Measurements from ENCODE around the gene ARHGEF38.
A peak's percentile ranks its signal among the peaks of the same experiment; 100 is the strongest.

ARHGEF38 gene

GRCh38 chr4:105588252-105588651, 35.8 kb downstream of the ARHGEF38 start:
- no peaks in the 10 kb centered on the region for H3K36me3 ChIP-seq (ENCODE audit: insufficient read depth, low read length)
- TF ChIP-seq CTCF (conservative IDR thresholded peaks at IDR 0.05; ENCODE audit: low read length), result no peak
- TF ChIP-seq EZH2phosphoT487 (IDR thresholded peaks at IDR 0.05; ENCODE audit: borderline replicate concordance), result no peak; the same call in 1 of the 2 replicates
- no peaks in the 10 kb centered on the region for H3K9me3 ChIP-seq (ENCODE audit: insufficient read depth, low read depth, low read length)
- H3K9ac ChIP-seq (ENCODE audit: low read depth, low read length, poor library complexity, severe bottlenecking), result no peak overlapping the region
- H3K9me2 ChIP-seq (replicated peaks; ENCODE audit: low read depth, low read length), result no peaks in the 10 kb centered on the region
- no peaks in the 10 kb centered on the region for H3K79me2 ChIP-seq (ENCODE audit: insufficient read depth, low read length)
- peaks cover 11% of the 10 kb centered on the region for H3K4me1 ChIP-seq (ENCODE audit: insufficient read depth, low read length, poor library complexity, severe bottlenecking)
- H3K27me3 ChIP-seq (ENCODE audit: insufficient read depth, low read length, poor library complexity, severe bottlenecking), result peaks cover 69% of the 10 kb centered on the region
- H3F3A ChIP-seq (ENCODE audit: low read depth), result no peaks in the 10 kb centered on the region
- no peak overlapping the region for H3K4me3 ChIP-seq (ENCODE audit: low read length, poor library complexity, severe bottlenecking)
- H4K20me1 ChIP-seq (ENCODE audit: insufficient read depth, low read length, poor library complexity, severe bottlenecking), result no peaks in the 10 kb centered on the region
- peak overlapping the region; percentile 34 for H3K4me2 ChIP-seq (ENCODE audit: low read depth, low read length, poor library complexity, severe bottlenecking)
- no peak overlapping the region for H2AFZ ChIP-seq (ENCODE audit: low read length)

DNA sequence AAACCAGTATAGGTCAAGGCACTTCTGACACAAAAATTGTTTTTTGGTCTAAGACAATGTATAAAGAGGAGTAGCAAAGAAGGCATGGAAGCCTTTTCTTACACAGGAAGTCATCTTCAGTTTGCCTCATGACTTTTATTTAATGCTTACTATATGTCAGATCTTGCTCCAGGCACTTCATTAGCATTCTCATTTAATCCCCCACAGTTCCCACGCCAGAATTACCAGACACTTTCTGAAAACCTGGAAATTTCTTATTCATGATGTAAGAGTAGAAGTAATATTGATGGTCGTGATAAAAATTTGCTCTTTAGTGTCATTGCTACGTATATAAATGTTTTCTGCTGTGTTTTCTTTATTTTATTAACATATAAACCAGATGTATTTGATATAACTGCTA, 39.2 kb downstream of the ARHGEF38 start:
- Histone ChIP-seq H4K20me1 (ENCODE audit: insufficient read depth, low read length, poor library complexity, severe bottlenecking) (no peaks in the 10 kb centered on the region), H3K9me2 (replicated peaks; ENCODE audit: low read depth, low read length) (no peaks in the 10 kb centered on the region), H3K9me3 (ENCODE audit: insufficient read depth, low read depth, low read length) (no peaks in the 10 kb centered on the region), H3K9ac (ENCODE audit: low read depth, low read length, poor library complexity, severe bottlenecking) (no peak overlapping the region), H3K4me3 (ENCODE audit: low read length, poor library complexity, severe bottlenecking) (no peak overlapping the region), H3K27me3 (ENCODE audit: insufficient read depth, low read length, poor library complexity, severe bottlenecking) (peaks cover 58% of the 10 kb centered on the region), H3K36me3 (ENCODE audit: insufficient read depth, low read length) (no peaks in the 10 kb centered on the region), H3K4me1 (ENCODE audit: insufficient read depth, low read length, poor library complexity, severe bottlenecking) (peaks cover 11% of the 10 kb centered on the region), H3F3A (ENCODE audit: low read depth) (no peaks in the 10 kb centered on the region), H3K79me2 (ENCODE audit: insufficient read depth, low read length) (no peaks in the 10 kb centered on the region), H3K4me2 (ENCODE audit: low read depth, low read length, poor library complexity, severe bottlenecking) (no peak overlapping the region), H2AFZ (ENCODE audit: low read length) (no peak overlapping the region)
- TF ChIP-seq CTCF (conservative IDR thresholded peaks at IDR 0.05; ENCODE audit: low read length), result no peak
- TF ChIP-seq EZH2phosphoT487 (IDR thresholded peaks at IDR 0.05; ENCODE audit: borderline replicate concordance), result no peak

- Histone ChIP-seq H3K9ac (ENCODE audit: low read depth, low read length, poor library complexity, severe bottlenecking) (no peak overlapping the region), H2AFZ (ENCODE audit: low read length) (no peak overlapping the region), H3F3A (ENCODE audit: low read depth) (no peaks in the 10 kb centered on the region), H3K27me3 (ENCODE audit: insufficient read depth, low read length, poor library complexity, severe bottlenecking) (peaks cover 38% of the 10 kb centered on the region), H3K79me2 (ENCODE audit: insufficient read depth, low read length) (no peaks in the 10 kb centered on the region), H3K9me2 (replicated peaks; ENCODE audit: low read depth, low read length) (no peaks in the 10 kb centered on the region), H3K4me3 (ENCODE audit: low read length, poor library complexity, severe bottlenecking) (no peak overlapping the region), H3K9me3 (ENCODE audit: insufficient read depth, low read depth, low read length) (no peaks in the 10 kb centered on the region), H3K4me2 (ENCODE audit: low read depth, low read length, poor library complexity, severe bottlenecking) (no peak overlapping the region), H3K4me1 (ENCODE audit: insufficient read depth, low read length, poor library complexity, severe bottlenecking) (no peaks in the 10 kb centered on the region), H3K36me3 (ENCODE audit: insufficient read depth, low read length) (no peaks in the 10 kb centered on the region), H4K20me1 (ENCODE audit: insufficient read depth, low read length, poor library complexity, severe bottlenecking) (no peaks in the 10 kb centered on the region)
- TF ChIP-seq EZH2phosphoT487 (IDR thresholded peaks at IDR 0.05; ENCODE audit: borderline replicate concordance) (no peak), CTCF (conservative IDR thresholded peaks at IDR 0.05; ENCODE audit: low read length) (no peak)
These were observed 41.9 kb downstream of the ARHGEF38 start for GRCh38 chr4:105594099-105595010.

Data from Loucy (cell line).